Esophagus squamous epithelium (tissue), 4 donors: ENCODE measurements around the gene NEDD1.

ENCODE experiments used
- CTCF ChIP-seq, 6 experiments: fragments of 450-650 bp in 4 of 6; fragments of 200-600 bp in 2 of 6; sonication (generic) in 2 of 6; IDR thresholded peaks; one replicate each; pipeline ENCODE4 v1.5.1; 2016 to 2019; ENCODE audit warnings: antibody characterized with exemption in 6 of 6, mild to moderate bottlenecking in 4 of 6, moderate library complexity in 4 of 6
- POLR2A ChIP-seq, 4 donors: fragments of 450-650 bp; IDR thresholded peaks; one replicate each; pipeline ENCODE4 v1.6.1; 2017; ENCODE audit warnings: antibody characterized with exemption in 4 of 4, mild to moderate bottlenecking in 4 of 4, moderate library complexity in 3 of 4

DNA sequence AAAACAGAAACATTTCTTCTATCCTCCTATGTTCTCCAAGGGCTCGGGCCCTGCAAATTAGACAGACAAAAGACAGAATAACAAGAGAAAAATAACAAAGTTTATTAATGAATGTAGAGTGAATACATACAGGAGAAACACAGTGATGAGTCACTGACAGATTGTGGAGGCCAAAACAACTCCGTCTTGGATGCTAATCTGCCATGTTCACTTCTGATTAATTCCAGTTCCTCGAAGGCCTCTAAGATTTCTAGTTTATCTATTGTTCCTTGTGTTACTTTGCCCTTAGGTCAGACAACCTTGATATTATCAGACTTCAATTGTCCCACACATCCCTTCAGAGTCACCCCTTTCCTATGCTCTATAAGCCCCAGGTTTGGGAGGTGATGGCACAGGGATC, 26.8 kb upstream of the NEDD1 start:
- no peak for TF ChIP-seq CTCF (IDR thresholded peaks at IDR 0.05)
- no peak for TF ChIP-seq POLR2A (IDR thresholded peaks at IDR 0.05)
